ENCODE measurements around the gene TBC1D3D.
"Not testable (repeated sequence)": the region's sequence is repeated elsewhere in the genome, so short reads cannot be mapped to it uniquely, and the experiment has no call there.

DNA sequence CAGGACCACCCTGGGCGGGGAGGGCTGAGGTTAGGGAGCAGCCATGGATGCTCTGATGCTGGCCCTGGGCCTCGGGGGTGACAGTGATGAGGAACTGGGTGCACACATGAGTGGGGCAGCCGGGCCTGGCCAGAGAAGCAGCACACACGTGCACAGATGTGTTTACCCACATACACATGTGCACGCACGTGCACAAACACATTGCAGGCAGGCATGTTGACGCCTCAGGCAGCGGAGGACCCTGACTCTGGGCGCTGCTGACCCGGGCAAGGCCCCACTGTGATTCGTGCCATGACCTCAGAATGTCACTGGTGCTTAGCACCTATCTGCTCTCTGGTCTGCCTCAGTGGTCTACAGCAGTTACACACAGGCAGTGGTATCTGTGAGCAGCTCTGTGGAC lies at the start of gene TBC1D3D:
- not testable (repeated sequence) for TF ChIP-seq SUZ12 (IDR thresholded peaks at IDR 0.05; ENCODE audit: unreplicated experiment); TCF7 (IDR thresholded peaks at IDR 0.05; ENCODE audit: borderline replicate concordance); MYC (IDR thresholded peaks at IDR 0.05; ENCODE audit: insufficient read depth, insufficient read length, insufficient replicate concordance, low read length, severe bottlenecking); ZZZ3 (IDR thresholded peaks at IDR 0.05; ENCODE audit: control insufficient read depth, insufficient read length, low read depth)
- TF ChIP-seq, protein P1, sequence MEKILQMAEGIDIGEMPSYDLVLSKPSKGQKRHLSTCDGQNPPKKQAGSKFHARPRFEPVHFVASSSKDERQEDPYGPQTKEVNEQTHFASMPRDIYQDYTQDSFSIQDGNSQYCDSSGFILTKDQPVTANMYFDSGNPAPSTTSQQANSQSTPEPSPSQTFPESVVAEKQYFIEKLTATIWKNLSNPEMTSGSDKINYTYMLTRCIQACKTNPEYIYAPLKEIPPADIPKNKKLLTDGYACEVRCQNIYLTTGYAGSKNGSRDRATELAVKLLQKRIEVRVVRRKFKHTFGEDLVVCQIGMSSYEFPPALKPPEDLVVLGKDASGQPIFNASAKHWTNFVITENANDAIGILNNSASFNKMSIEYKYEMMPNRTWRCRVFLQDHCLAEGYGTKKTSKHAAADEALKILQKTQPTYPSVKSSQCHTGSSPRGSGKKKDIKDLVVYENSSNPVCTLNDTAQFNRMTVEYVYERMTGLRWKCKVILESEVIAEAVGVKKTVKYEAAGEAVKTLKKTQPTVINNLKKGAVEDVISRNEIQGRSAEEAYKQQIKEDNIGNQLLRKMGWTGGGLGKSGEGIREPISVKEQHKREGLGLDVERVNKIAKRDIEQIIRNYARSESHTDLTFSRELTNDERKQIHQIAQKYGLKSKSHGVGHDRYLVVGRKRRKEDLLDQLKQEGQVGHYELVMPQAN (conservative IDR thresholded peaks at IDR 0.05): not testable (repeated sequence)
